Measurements from ENCODE around the gene TRIO.

Gene TRIO

GRCh38 chr5:14283139-14283538 is 140.0 kb downstream of the TRIO start:
- H3K9me3 ChIP-seq (ENCODE audit: control insufficient read depth, insufficient read depth, low read length) = no peaks in the 10 kb centered on the region
- H3K9me2 ChIP-seq (replicated peaks; ENCODE audit: control insufficient read depth, low read length) = no peaks in the 10 kb centered on the region
- H3K4me3 ChIP-seq (ENCODE audit: low read length) = no peak overlapping the region
- peaks cover under 1% of the 10 kb centered on the region for H3K79me2 ChIP-seq (ENCODE audit: control insufficient read depth, low read length)
- peaks cover 21% of the 10 kb centered on the region for H3K4me1 ChIP-seq (ENCODE audit: control insufficient read depth, low read length)
- no peaks in the 10 kb centered on the region for H3K27me3 ChIP-seq (ENCODE audit: control insufficient read depth, low read length)
- TF ChIP-seq EZH2phosphoT487 (IDR thresholded peaks at IDR 0.05; ENCODE audit: borderline replicate concordance, low read length) (no peak), CTCF (IDR thresholded peaks at IDR 0.05; ENCODE audit: low read depth, low read length, poor library complexity, severe bottlenecking) (no peak)
- no peak overlapping the region for H3K4me2 ChIP-seq (ENCODE audit: low read length)
- H3K27ac ChIP-seq (ENCODE audit: low read depth, low read length) = no peak overlapping the region
- H4K20me1 ChIP-seq (ENCODE audit: control insufficient read depth, insufficient read depth, low read depth, low read length) = 0 out of 2 replicates have a peak, but pooled peaks cover 4% of the 10 kb centered on the region
- H3F3A ChIP-seq (ENCODE audit: control insufficient read depth, insufficient read depth) = no peaks in the 10 kb centered on the region
- peaks cover 7% of the 10 kb centered on the region; the same call in 1 of the 2 replicates for H3K36me3 ChIP-seq (ENCODE audit: control insufficient read depth, low read length)

DNA sequence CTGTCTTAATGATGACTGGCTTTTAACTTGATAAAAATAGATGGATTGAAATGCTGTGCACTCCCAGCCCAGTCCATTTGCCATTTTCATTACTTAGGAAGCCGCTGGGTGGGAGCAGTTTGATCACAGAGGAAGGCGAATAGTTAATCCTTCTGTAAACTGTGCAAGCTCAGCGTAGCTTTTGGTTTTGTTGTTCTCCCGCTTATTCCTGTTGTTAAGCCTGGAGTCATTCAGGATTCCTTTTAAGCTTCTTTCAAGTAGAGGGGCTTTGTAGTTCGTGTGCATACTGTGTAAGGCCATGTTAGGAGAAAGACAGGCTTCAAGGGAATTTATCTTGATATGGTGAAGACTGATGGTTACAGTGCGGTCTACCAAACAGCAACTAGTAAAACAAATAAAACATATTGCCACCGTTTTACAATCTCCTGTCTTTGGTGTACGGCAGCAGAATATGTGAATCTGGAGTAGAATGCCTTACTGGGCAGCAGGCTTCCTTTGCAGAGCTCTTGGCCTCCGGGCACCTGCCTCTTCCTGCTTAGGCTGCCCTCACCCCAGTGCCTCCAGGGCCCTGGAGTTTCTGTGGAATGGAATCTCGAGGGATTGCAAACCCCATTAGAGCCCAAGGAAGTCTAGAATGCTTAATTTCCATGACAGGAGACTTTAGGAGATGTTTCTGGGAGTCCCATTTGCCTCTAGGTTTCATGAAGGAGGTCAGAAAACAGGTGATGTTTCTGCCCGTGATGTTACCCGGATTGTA is 141.4 kb downstream of the TRIO start:
- Histone ChIP-seq H4K20me1 (ENCODE audit: control insufficient read depth, insufficient read depth, low read depth, low read length) (0 out of 2 replicates have a peak, but pooled peaks cover 4% of the 10 kb centered on the region), H3K79me2 (ENCODE audit: control insufficient read depth, low read length) (no peaks in the 10 kb centered on the region), H3K27ac (ENCODE audit: low read depth, low read length) (no peak overlapping the region), H3K36me3 (ENCODE audit: control insufficient read depth, low read length) (peaks cover 7% of the 10 kb centered on the region; the same call in 1 of the 2 replicates), H3K4me1 (ENCODE audit: control insufficient read depth, low read length) (peaks cover 21% of the 10 kb centered on the region), H3K4me2 (ENCODE audit: low read length) (no peak overlapping the region), H3K4me3 (ENCODE audit: low read length) (no peak overlapping the region), H3F3A (ENCODE audit: control insufficient read depth, insufficient read depth) (no peaks in the 10 kb centered on the region), H3K9me2 (replicated peaks; ENCODE audit: control insufficient read depth, low read length) (no peaks in the 10 kb centered on the region), H3K27me3 (ENCODE audit: control insufficient read depth, low read length) (no peaks in the 10 kb centered on the region), H3K9me3 (ENCODE audit: control insufficient read depth, insufficient read depth, low read length) (no peaks in the 10 kb centered on the region)
- TF ChIP-seq CTCF (IDR thresholded peaks at IDR 0.05; ENCODE audit: low read depth, low read length, poor library complexity, severe bottlenecking) = no peak
- TF ChIP-seq EZH2phosphoT487 (IDR thresholded peaks at IDR 0.05; ENCODE audit: borderline replicate concordance, low read length) = no peak

- peaks cover 21% of the 10 kb centered on the region for H3K4me1 ChIP-seq (ENCODE audit: control insufficient read depth, low read length)
- no peak overlapping the region for H3K4me3 ChIP-seq (ENCODE audit: low read length)
- no peaks in the 10 kb centered on the region for H3K9me3 ChIP-seq (ENCODE audit: control insufficient read depth, insufficient read depth, low read length)
- H3K4me2 ChIP-seq (ENCODE audit: low read length) = peak overlapping the region; percentile 38; the same call in 1 of the 2 replicates
- H3K27me3 ChIP-seq (ENCODE audit: control insufficient read depth, low read length) = no peaks in the 10 kb centered on the region
- TF ChIP-seq CTCF (IDR thresholded peaks at IDR 0.05; ENCODE audit: low read depth, low read length, poor library complexity, severe bottlenecking) (no peak), EZH2phosphoT487 (IDR thresholded peaks at IDR 0.05; ENCODE audit: borderline replicate concordance, low read length) (no peak)
- peaks cover 8% of the 10 kb centered on the region for H3K36me3 ChIP-seq (ENCODE audit: control insufficient read depth, low read length)
- no peaks in the 10 kb centered on the region for H3K9me2 ChIP-seq (replicated peaks; ENCODE audit: control insufficient read depth, low read length)
- no peak overlapping the region for H3K27ac ChIP-seq (ENCODE audit: low read depth, low read length)
- 0 out of 2 replicates have a peak, but pooled peaks cover 4% of the 10 kb centered on the region for H4K20me1 ChIP-seq (ENCODE audit: control insufficient read depth, insufficient read depth, low read depth, low read length)
- H3K79me2 ChIP-seq (ENCODE audit: control insufficient read depth, low read length) = no peaks in the 10 kb centered on the region
- no peaks in the 10 kb centered on the region for H3F3A ChIP-seq (ENCODE audit: control insufficient read depth, insufficient read depth)
Observed at GRCh38 chr5:14286007-14286406, 142.9 kb downstream of the TRIO start.
